Erythroblast (primary cell): Measurements from ENCODE around the gene SAT2.
"Not testable (repeated sequence)": the region's sequence is repeated elsewhere in the genome, so short reads cannot be mapped to it uniquely, and the experiment has no call there.

ENCODE experiments used
- DNase-seq, 2 experiments: peaks; one replicate each; lab custom pipeline; 2025; lab: John Stamatoyannopoulos, UW
- GATA1 ChIP-seq: IDR thresholded peaks from 2 replicates; pipeline ENCODE4 v1.6.1; 2011; ENCODE audit warnings: low read depth, mild to moderate bottlenecking, control low read depth, low read length, moderate library complexity
- POLR2A ChIP-seq: IDR thresholded peaks from 2 replicates; pipeline ENCODE4 v1.6.1; 2011; ENCODE audit warnings: mild to moderate bottlenecking, low read length

Gene SAT2

GRCh38 chr17:7623661-7624060 lies 4.0 kb downstream of the SAT2 start:
- TF ChIP-seq GATA1 (no peak), POLR2A (no peak)
- DNase-seq: no peak

GRCh38 chr17:7620835-7621234 lies 6.8 kb downstream of the SAT2 start:
- no peak for DNase-seq
- TF ChIP-seq POLR2A: no peak
- TF ChIP-seq GATA1: no peak

GRCh38 chr17:7618608-7619007 lies 9.0 kb downstream of the SAT2 start:
- DNase-seq: no peak
- TF ChIP-seq GATA1 (no peak), POLR2A (no peak)

- no peak for DNase-seq
- TF ChIP-seq GATA1 (no peak), POLR2A (no peak)
These were observed 12.3 kb downstream of the SAT2 start for GRCh38 chr17:7615265-7615747.

- DNase-seq: peak; percentile 100
These were observed 13.0 kb downstream of the SAT2 start, which contains the start of gene FXR2 for GRCh38 chr17:7614425-7615264. Gene FXR2, minus strand, starts transcription at chr17:7614897. Its CDS starts 365 bp downstream, at chr17:7614532.

GRCh38 chr17:7613769-7614424 lies 13.7 kb downstream of the SAT2 start:
- DNase-seq: peak; percentile 36 to 46

More at GRCh38 chr17:7614425-7615264, 13.0 kb downstream of the SAT2 start, which contains the start of gene FXR2:
- TF ChIP-seq GATA1: no peak
- TF ChIP-seq POLR2A: peak; percentile 57

GRCh38 chr17:7612294-7612640 lies 15.4 kb downstream of the SAT2 start:
- DNase-seq: no peak
- TF ChIP-seq POLR2A: no peak
- no peak for TF ChIP-seq GATA1

More at GRCh38 chr17:7613769-7614424, 13.7 kb downstream of the SAT2 start:
- TF ChIP-seq GATA1 (no peak), POLR2A (no peak)

GRCh38 chr17:7611635-7612293 lies 15.9 kb downstream of the SAT2 start:
- TF ChIP-seq GATA1: no peak
- no peak for TF ChIP-seq POLR2A
- peak; percentile 23 to 34 for DNase-seq

- DNase-seq: no peak
These were observed 17.0 kb downstream of the SAT2 start for GRCh38 chr17:7610641-7611040.

GRCh38 chr17:7606280-7606679 lies 21.3 kb downstream of the SAT2 start:
- TF ChIP-seq POLR2A (no peak), GATA1 (no peak)
- DNase-seq: no peak

More at GRCh38 chr17:7610641-7611040, 17.0 kb downstream of the SAT2 start:
- TF ChIP-seq POLR2A: no peak
- TF ChIP-seq GATA1: no peak

GRCh38 chr17:7597561-7597960 lies 30.1 kb downstream of the SAT2 start:
- not testable (repeated sequence) for DNase-seq

GRCh38 chr17:7593296-7593695 lies 34.3 kb downstream of the SAT2 start:
- TF ChIP-seq POLR2A (no peak), GATA1 (no peak)
- DNase-seq: no peak

GRCh38 chr17:7592422-7593021 lies 35.1 kb downstream of the SAT2 start:
- no peak for DNase-seq

GRCh38 chr17:7591596-7591995 lies 36.0 kb downstream of the SAT2 start:
- TF ChIP-seq GATA1: no peak
- TF ChIP-seq POLR2A: no peak
- DNase-seq: no peak

More at GRCh38 chr17:7592422-7593021, 35.1 kb downstream of the SAT2 start:
- TF ChIP-seq GATA1 (no peak), POLR2A (no peak)
